PC-9 (cell line): Measurements from ENCODE around the gene SYNJ2.

Experiments used
- CTCF ChIP-seq: fragments of 200-600 bp; sonication (generic); conservative IDR thresholded peaks from 2 replicates; pipeline ENCODE4 v1.6.1; 2017; ENCODE audit warnings: mixed run types, antibody characterized with exemption, mild to moderate bottlenecking, moderate library complexity
- EZH2 ChIP-seq: fragments of 200-600 bp; sonication (generic); IDR thresholded peaks from 2 replicates; pipeline ENCODE4 v1.8.0; 2017; ENCODE audit warnings: antibody characterized with exemption, low read depth

- TF ChIP-seq CTCF: no peak
- TF ChIP-seq EZH2: no peak
These were observed 102.0 kb downstream of the SYNJ2 start for GRCh38 chr6:158083455-158084325.
